Bronchial epithelial cell (primary cell): ENCODE data around the gene AGTRAP. TPM values are rescaled to one million over a fixed set of nuclear protein-coding genes. Genes with fewer than 3 reads are reported as not detected.

Source experiments
- DNase-seq: peaks from one replicate; pipeline ENCODE4 v3.0.0-alpha.2; 2010; ENCODE audit warnings: low read depth
- FAIRE-seq: peaks from 2 replicates; lab custom pipeline; 2011; peaks lifted over from hg19 to GRCh38; lab: Jason Lieb, UNC
- H3K27me3 ChIP-seq: 2 replicates; pipeline ENCODE4 v1.5.1; 2011; ENCODE audit warnings: low read length; ENCODE audit not compliant: control insufficient read depth, insufficient read depth
- H3K36me3 ChIP-seq: 2 replicates; pipeline ENCODE4 v1.5.1; 2011; ENCODE audit warnings: low read length; ENCODE audit not compliant: control insufficient read depth, insufficient read depth
- H3K4me3 ChIP-seq: 2 replicates; pipeline ENCODE4 v1.5.1; 2011; ENCODE audit warnings: mild to moderate bottlenecking, low read depth, low read length, control low read depth
- total RNA-seq: library from RNA; depleted of rRNA; stranded (reverse); fragments of >200 nt; gene quantifications from 2 replicates; pipeline ENCODE4 v1.2.1, GENCODE V29; 2014
- TF ChIP-seq, protein P1 (sequence below): IDR thresholded peaks from 2 replicates; pipeline ENCODE4 v1.5.1; 2011; ENCODE audit warnings: mild to moderate bottlenecking, moderate library complexity, low read length, control low read depth, inconsistent platforms; ENCODE audit not compliant: insufficient read depth, severe bottlenecking

AGTRAP gene
- total RNA-seq, 1 donor from 2014 or later = 55.3 TPM

DNA sequence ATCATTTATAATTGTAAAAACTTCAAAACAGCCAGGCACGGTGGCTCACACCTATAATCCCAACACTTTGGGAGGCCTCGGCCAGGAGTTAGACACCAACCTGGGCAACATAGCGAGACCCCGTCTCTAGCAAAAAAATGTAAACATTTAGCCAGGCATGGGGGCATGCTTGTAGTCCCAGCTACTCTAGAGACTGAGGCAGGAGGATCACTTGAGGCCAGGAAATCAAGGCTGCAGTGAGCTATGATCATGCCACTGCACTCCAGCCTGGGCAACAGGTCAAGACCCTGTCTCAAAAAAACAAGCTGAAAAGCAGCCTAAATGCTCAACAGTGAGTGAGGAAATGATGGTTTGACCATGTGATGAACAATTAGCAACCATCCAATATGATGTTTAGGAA is 33.3 kb downstream of the AGTRAP start:
- DNase-seq = no peak
- H3K4me3 ChIP-seq = no peak overlapping the region
- no peaks in the 10 kb centered on the region for H3K27me3 ChIP-seq
- TF ChIP-seq, protein P1, sequence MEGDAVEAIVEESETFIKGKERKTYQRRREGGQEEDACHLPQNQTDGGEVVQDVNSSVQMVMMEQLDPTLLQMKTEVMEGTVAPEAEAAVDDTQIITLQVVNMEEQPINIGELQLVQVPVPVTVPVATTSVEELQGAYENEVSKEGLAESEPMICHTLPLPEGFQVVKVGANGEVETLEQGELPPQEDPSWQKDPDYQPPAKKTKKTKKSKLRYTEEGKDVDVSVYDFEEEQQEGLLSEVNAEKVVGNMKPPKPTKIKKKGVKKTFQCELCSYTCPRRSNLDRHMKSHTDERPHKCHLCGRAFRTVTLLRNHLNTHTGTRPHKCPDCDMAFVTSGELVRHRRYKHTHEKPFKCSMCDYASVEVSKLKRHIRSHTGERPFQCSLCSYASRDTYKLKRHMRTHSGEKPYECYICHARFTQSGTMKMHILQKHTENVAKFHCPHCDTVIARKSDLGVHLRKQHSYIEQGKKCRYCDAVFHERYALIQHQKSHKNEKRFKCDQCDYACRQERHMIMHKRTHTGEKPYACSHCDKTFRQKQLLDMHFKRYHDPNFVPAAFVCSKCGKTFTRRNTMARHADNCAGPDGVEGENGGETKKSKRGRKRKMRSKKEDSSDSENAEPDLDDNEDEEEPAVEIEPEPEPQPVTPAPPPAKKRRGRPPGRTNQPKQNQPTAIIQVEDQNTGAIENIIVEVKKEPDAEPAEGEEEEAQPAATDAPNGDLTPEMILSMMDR = no peak
- H3K36me3 ChIP-seq = no peaks in the 10 kb centered on the region
- FAIRE-seq = no peak

DNA sequence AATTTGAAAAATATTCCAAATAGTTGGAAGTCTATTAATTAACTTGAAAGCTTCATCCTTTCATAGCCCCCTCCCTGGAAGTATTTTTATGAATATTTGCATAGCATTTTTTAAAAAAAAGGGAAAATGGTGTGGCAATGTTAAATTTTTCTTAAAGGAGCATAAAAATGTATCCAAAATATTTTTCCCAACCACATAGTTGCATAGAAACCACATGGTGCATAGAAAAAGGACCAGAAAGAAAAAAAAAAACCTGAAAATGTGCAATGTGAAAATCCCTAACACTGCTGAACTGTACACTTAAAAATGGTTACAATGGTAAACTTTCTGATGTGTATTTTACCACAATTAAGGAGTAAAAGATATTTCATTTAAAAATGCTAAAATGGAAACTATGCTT is 34.1 kb downstream of the AGTRAP start:
- DNase-seq (no peak), FAIRE-seq (no peak)
- Histone ChIP-seq H3K4me3 (no peak overlapping the region), H3K36me3 (no peaks in the 10 kb centered on the region), H3K27me3 (no peaks in the 10 kb centered on the region)
- TF ChIP-seq, protein P1 = no peak

DNA sequence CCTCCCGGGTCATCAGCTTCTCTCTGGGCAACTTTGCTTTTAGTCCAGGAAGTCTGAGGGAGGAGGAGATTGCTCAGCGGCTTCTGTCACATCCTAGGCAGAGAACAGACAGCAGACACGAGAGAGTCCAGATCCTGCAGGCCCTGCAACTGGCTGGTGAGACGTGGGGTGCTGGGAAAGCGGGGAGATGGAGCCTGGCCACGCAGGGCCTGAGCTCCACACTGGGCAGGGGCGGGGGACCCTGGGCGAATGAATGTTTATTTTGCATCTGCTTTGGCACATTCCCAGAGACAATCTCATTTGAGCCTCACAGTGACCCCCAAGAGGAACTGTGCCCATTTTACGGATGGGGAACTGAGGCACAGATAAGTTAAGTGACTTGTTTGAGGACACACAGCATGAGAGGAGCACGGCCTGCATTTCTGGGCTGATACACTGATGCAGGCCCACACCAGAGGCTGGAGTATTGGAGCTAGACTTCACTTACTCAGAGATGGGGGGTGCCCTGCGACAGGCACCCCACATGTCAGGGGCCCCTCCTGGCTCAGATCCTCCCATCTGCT is 35.6 kb downstream of the AGTRAP start:
- Histone ChIP-seq H3K36me3 (no peaks in the 10 kb centered on the region), H3K27me3 (no peaks in the 10 kb centered on the region), H3K4me3 (no peak overlapping the region)
- no peak for FAIRE-seq
- TF ChIP-seq, protein P1 = no peak
- no peak for DNase-seq

DNA sequence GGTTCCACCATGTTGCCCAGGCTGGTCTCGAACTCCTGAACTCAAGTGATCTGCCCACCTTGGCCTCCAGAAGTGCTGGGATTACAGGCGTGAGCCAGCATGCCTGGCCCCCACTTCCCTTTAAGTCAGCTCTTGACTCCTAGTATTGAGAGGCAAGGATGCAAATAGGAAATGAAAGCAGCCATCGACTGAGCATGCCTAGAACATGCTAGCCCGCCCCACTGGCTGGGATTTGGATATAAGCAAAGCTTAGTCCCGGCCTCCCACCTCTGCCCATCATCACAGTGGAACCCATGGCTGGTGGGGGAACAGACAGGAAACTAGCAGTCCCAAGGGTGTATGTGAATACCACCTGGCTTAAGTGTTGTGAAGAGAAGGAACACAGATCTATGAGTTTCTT is 36.5 kb downstream of the AGTRAP start:
- TF ChIP-seq, protein P1 = no peak
- Histone ChIP-seq H3K27me3 (no peaks in the 10 kb centered on the region), H3K36me3 (no peaks in the 10 kb centered on the region), H3K4me3 (no peak overlapping the region)
- FAIRE-seq = no peak
- DNase-seq = no peak

DNA sequence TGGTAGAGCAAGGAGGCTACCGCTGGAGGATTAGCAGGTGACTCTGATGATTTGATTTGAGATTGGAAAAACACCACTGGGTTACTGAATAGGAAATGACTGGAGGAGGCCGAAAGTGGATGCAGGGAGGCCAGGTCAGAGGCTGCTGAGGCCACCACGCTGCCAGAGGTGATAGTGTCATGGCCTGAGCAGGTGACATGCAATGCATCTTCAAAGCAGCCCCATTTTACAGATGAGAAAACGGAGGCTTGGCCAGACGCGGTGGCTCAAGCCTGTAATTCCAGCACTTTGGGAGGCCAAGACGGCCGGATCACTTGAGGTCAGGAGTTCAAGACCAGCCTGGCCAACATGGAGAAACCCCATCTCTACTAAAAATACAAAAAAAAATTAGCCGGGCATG is 38.8 kb downstream of the AGTRAP start:
- Histone ChIP-seq H3K27me3 (no peaks in the 10 kb centered on the region), H3K36me3 (no peaks in the 10 kb centered on the region), H3K4me3 (no peak overlapping the region)
- no peak for DNase-seq
- TF ChIP-seq, protein P1 = no peak
- no peak for FAIRE-seq
